Measurements from ENCODE around the gene ARHGAP31.

- TF ChIP-seq POLR2A (IDR thresholded peaks at IDR 0.05) (peak in 1 of 2 donors; percentile 40), CTCF (IDR thresholded peaks at IDR 0.05) (peak in 1 of 5 experiments; percentile 7), EP300 (IDR thresholded peaks at IDR 0.05) (peak in 1 of 2 donors; percentile 71)
Measured at GRCh38 chr3:119293871-119294695, at the start of gene ARHGAP31.

Data from tibial nerve (tissue), 4 donors.